RPMI8226 (cell line): ENCODE measurements around the gene SEZ6L.

ENCODE experiments used
- DNase-seq: peaks from one replicate; pipeline ENCODE4 v3.0.0-alpha.2; 2015

SEZ6L gene

DNA sequence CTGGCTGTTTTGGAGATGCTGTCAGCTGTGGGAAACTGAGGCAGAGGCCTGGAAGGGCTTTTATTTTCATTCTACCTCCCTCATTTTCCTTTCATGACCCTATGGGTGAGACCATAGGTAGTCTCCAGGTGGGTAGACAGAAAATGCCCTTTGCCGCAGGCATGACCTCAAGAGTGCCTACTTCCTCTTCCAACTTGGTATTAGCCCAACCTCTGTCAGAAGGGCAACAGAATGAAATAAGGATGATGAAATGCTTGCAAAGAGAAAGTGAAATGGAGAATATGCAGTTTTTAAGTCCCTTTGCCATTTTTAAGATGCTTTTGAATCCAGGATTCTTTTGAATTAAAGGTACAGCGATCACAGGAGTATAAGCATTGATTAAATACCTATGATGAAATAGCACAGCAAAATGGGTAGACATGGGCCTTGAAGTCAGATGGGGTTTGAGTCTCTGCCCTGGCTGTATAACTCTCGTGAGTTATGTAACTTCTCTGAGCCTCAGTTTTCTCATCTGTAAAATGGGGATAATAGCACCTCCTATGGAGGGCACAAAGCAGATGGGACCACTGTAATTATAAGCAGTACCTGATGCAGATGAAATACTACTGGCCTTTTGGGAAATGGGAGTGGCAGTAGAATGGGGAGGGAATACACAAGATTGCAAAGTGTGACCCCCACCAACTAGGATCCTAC is 263.5 kb downstream of the SEZ6L start:
- peak; percentile 84 for DNase-seq
